Stimulated activated CD4-positive, alpha-beta T cell treated with anti-CD3 and anti-CD28 coated beads, Interleukin-12 subunit alpha, Interleukin-12 subunit beta, amount 100 ng/mL, for 48 hours (primary cell): ENCODE data around the gene ZFPL1.

Source experiments
- DNase-seq, 3 donors: peaks; one replicate each; pipeline ENCODE4 v3.0.0-alpha.2; 2020; ENCODE audit warnings: low read depth in 2 of 3, low spot score in 1 of 3

The ZFPL1 gene

GRCh38 chr11:65090628-65091027, 6.6 kb downstream of the ZFPL1 start:
- no peak for DNase-seq

- no peak for DNase-seq
Measured at GRCh38 chr11:65095427-65095826, 11.4 kb downstream of the ZFPL1 start.

- DNase-seq = peak; percentile 76 to 85 (median 77)
Measured at GRCh38 chr11:65095974-65096806, 12.2 kb downstream of the ZFPL1 start, which contains the start of gene VPS51. TSS of gene VPS51 (plus strand) at chr11:65096214. CDS start at chr11:65096251, 37 bp downstream.

- no peak for DNase-seq
Measured at GRCh38 chr11:65096926-65097325, 12.9 kb downstream of the ZFPL1 start.

- DNase-seq = no peak
Measured at GRCh38 chr11:65100674-65101350, 16.8 kb downstream of the ZFPL1 start.

GRCh38 chr11:65102142-65103095, 18.4 kb downstream of the ZFPL1 start:
- no peak for DNase-seq

GRCh38 chr11:65103476-65103875, 19.5 kb downstream of the ZFPL1 start:
- DNase-seq = no peak

- no peak for DNase-seq
Measured at GRCh38 chr11:65104628-65105027, 20.6 kb downstream of the ZFPL1 start.

GRCh38 chr11:65107078-65107477, 23.1 kb downstream of the ZFPL1 start:
- no peak for DNase-seq

GRCh38 chr11:65107751-65108468, 23.9 kb downstream of the ZFPL1 start:
- no peak for DNase-seq

- no peak for DNase-seq
Measured at GRCh38 chr11:65108469-65109123, 24.6 kb downstream of the ZFPL1 start.

- DNase-seq = no peak
Measured at GRCh38 chr11:65109231-65110198, 25.5 kb downstream of the ZFPL1 start.

GRCh38 chr11:65110354-65110861, 26.4 kb downstream of the ZFPL1 start:
- peak; percentile 88 to 100 (median 92) for DNase-seq

- DNase-seq = no peak
Measured at GRCh38 chr11:65111159-65111743, 27.2 kb downstream of the ZFPL1 start.

- DNase-seq = peak; percentile 85 to 95 (median 86)
Measured at GRCh38 chr11:65111744-65112545, 27.9 kb downstream of the ZFPL1 start, which contains the start of gene TM7SF2. TSS of gene TM7SF2 (plus strand) at chr11:65111872. CDS start at chr11:65112016, 144 bp downstream.

- DNase-seq = peak in 2 of 3 donors; percentile 67 to 72
Measured at GRCh38 chr11:65112546-65113360, 28.7 kb downstream of the ZFPL1 start.
